PFSK-1 (cell line): ENCODE data around the gene FYCO1.

ENCODE experiments used
- FOXP2 ChIP-seq: optimal IDR thresholded peaks from 2 replicates; pipeline ENCODE3; 2011; ENCODE audit warnings: borderline replicate concordance, control low read depth, inconsistent platforms; ENCODE audit not compliant: insufficient read depth; ENCODE audit errors: extremely low read length, extremely low read depth
- POLR2AphosphoS5 ChIP-seq: IDR thresholded peaks from 2 replicates; pipeline ENCODE4 v1.6.1; 2012; ENCODE audit warnings: low read depth, mild to moderate bottlenecking, control low read depth, low read length, moderate library complexity
- SIN3A ChIP-seq: IDR thresholded peaks from 2 replicates; pipeline ENCODE4 v1.6.1; 2012; ENCODE audit warnings: mild to moderate bottlenecking, low read length, moderate library complexity, borderline replicate concordance; ENCODE audit not compliant: insufficient read depth
- TAF1 ChIP-seq: IDR thresholded peaks from 2 replicates; pipeline ENCODE4 v1.6.1; 2012; ENCODE audit warnings: low read length, control low read depth, borderline replicate concordance; ENCODE audit not compliant: insufficient read depth
- TF ChIP-seq, protein P1 (sequence below), 2 experiments: IDR thresholded peaks; 2 replicates each; pipeline versions ENCODE4 v1.6.1 to v1.8.0; 2011 to 2012; ENCODE audit warnings: low read depth in 2 of 2, low read length in 2 of 2, control low read depth in 1 of 2, inconsistent platforms in 1 of 2, mild to moderate bottlenecking in 1 of 2, moderate library complexity in 1 of 2; ENCODE audit not compliant: insufficient read depth in 1 of 2

DNA sequence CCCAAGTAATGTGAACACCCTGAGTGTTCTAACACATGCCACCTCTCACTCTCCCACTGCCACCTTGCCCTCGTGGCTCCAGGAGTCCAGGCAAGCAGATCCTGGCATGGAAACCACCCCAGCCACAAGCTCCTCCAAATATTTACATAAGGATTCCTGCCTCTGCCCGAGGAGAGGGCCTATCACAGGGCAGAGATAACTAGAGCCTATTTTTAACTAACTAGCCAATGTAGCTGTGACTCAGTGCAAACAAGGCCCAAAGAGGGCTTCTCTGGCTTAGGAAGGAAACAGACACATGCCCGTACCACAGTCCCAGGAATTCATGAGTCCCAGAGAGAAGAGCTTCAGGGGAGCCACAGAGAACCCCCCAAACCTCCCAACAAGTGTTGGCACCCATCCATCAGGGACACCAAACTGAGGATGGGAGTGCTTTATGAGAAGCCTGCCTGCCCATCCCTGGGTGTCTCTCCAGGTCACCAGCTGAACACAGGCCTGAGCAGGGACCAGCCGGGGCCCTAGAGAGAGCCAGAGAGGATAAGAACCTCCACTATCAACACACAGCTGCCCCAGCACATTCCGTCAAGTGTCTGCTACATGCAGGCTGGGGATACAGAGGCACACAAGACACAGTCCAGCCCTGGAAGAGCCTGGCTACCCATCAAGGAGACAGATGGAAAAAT, 9.2 kb downstream of the FYCO1 start:
- TF ChIP-seq POLR2AphosphoS5 (no peak), TAF1 (no peak), SIN3A (no peak), FOXP2 (no peak)
- TF ChIP-seq, protein P1, sequence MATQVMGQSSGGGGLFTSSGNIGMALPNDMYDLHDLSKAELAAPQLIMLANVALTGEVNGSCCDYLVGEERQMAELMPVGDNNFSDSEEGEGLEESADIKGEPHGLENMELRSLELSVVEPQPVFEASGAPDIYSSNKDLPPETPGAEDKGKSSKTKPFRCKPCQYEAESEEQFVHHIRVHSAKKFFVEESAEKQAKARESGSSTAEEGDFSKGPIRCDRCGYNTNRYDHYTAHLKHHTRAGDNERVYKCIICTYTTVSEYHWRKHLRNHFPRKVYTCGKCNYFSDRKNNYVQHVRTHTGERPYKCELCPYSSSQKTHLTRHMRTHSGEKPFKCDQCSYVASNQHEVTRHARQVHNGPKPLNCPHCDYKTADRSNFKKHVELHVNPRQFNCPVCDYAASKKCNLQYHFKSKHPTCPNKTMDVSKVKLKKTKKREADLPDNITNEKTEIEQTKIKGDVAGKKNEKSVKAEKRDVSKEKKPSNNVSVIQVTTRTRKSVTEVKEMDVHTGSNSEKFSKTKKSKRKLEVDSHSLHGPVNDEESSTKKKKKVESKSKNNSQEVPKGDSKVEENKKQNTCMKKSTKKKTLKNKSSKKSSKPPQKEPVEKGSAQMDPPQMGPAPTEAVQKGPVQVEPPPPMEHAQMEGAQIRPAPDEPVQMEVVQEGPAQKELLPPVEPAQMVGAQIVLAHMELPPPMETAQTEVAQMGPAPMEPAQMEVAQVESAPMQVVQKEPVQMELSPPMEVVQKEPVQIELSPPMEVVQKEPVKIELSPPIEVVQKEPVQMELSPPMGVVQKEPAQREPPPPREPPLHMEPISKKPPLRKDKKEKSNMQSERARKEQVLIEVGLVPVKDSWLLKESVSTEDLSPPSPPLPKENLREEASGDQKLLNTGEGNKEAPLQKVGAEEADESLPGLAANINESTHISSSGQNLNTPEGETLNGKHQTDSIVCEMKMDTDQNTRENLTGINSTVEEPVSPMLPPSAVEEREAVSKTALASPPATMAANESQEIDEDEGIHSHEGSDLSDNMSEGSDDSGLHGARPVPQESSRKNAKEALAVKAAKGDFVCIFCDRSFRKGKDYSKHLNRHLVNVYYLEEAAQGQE (IDR thresholded peaks at IDR 0.05; ENCODE audit: insufficient read depth in 1 of 2, low read depth in 2 of 2, low read length in 2 of 2) = no peak
